ELR (cell line): ENCODE data around the gene DCANP1.
A peak's percentile ranks its signal among the peaks of the same experiment; 100 is the strongest.

Experiments used
- DNase-seq: peaks from one replicate; pipeline ENCODE4 v3.0.0-alpha.2; 2015; ENCODE audit warnings: low read depth

DCANP1 gene

GRCh38 chr5:135423146-135423845 lies 23.9 kb downstream of the DCANP1 start:
- DNase-seq = no peak

GRCh38 chr5:135422419-135422818 lies 24.7 kb downstream of the DCANP1 start:
- DNase-seq = no peak

DNA sequence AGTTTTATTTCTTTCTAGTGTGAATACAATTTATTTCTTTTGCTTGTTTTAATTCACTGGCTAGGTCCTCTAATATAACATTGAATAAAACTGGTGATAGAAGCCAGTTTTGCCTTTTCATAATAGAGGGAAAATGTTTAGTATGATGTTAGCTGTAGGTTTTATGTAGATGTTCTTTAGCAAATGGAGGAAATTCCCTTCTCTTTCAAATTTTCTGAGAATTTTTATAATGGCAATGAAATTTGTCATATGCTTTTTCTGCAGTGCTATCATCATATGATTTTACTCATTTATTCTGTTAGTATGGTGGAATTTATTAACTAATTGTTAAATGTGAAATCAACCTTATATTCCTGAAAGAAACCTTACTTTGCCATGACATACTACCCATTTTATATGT lies 30.1 kb downstream of the DCANP1 start:
- DNase-seq = no peak

DNA sequence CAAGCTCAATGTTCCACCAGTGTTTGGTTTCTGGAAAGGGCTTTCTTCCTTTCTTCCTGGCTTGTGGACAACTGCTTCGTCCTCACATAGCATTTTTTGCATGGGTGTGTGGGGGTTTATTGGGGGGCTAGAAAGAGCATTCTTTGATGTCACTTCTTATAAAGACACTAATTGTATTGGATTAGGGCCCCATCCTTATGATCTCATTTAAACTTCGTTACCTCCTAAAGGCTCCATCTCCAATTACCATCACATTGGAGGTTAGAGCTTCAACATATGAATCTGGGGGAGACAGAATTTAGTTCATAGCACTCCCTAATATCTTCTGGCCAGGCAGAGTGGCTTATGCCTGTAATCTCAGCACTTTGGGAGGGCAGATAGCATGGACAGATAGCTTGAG lies 42.1 kb downstream of the DCANP1 start:
- DNase-seq = no peak

- no peak for DNase-seq
These were observed 45.1 kb downstream of the DCANP1 start for GRCh38 chr5:135402031-135402430.

DNA sequence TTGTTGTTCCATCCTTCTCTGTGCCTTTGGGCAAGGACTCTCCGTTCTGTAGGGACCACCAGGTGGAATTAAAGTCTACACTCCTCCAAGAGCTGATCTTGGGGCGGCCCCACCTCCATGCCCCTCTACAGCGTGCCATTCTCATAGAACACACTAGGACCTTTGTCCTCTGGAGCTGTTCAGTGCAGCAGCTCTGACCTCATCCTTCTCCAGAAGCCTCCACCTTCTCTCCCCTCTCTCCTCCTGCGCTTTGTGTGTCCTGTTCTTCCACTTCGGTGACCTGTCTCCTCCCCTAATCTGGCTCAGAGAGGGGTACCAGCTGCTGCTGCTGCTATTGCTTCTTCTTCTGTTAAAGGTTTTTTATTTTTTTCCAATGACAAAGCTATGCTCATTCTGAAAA lies 46.3 kb downstream of the DCANP1 start:
- DNase-seq = no peak

GRCh38 chr5:135399794-135400542 lies 47.2 kb downstream of the DCANP1 start:
- no peak for DNase-seq

DNA sequence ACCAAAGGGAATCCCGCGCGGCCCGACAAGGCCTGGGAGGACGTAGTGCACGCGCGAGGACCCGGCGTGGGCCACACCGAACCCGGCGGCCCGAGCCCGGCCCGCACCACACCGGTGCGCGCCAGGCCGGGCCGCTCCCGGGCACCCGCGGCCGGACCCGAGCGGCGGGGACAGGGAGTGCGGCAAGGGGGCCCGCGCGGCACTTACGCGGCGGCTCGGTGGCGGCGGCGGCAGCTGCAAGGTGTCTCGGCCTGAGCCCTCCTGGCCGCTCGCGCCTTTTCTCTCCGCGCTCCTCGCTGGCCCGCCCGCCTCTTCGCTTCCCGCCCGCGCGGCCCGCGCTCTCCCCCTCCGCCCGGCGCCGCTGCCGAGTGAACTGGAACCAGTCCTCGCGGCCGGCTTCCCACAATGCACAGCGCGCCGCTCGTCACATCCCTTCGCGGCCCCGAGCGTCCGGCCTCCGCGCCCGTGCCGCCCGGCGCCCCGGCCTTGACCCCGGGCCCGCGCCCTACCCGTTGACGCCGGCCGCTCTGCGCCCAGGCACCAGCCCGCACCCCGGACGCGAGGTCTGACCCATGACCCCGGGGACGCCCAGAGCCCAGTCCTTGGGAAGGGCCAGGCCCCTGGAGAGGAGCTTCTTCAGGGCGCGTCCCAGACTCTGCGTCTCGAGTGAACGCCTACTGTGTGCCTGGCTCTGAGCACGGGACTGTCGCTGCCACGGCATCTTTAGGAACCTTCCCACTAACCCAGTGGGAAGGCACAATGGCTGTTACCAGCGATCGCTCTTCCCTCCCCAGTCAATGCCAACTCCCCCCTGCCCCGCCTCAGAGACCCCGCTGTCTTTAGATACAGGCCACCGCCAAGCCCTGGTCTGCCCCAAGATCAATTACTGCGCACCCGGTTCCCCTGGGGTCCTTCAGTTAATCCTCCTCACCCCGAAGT lies 48.0 kb downstream of the DCANP1 start, which contains the start of gene MACROH2A1:
TSS of gene MACROH2A1 (minus strand) at position 377 of the 939 bp plus-strand sequence. CDS start 10,138 bp downstream, outside the sequence.
- DNase-seq = peak; percentile 91

- DNase-seq = peak; percentile 55
These were observed 48.8 kb downstream of the DCANP1 start for GRCh38 chr5:135398160-135398854.

DNA sequence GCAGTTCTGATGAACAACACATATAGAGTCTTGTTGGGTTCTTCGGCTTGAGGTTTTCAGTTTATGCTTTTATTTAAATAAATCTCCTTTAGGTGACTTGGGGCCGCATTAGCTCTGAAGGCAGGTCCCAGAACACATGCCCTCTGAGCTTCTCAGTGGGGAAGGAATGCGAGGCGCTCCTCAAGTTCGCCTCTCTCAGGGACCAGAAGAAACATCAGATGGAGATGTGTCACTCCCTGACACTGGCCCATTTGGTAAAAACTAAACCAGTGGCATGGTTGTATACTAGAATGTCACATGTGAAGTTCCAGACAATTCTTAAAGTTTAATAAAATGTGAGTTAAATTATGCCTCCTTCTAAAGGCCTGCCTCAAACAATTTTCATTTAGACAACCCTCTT lies 50.1 kb downstream of the DCANP1 start:
- DNase-seq = no peak

DNA sequence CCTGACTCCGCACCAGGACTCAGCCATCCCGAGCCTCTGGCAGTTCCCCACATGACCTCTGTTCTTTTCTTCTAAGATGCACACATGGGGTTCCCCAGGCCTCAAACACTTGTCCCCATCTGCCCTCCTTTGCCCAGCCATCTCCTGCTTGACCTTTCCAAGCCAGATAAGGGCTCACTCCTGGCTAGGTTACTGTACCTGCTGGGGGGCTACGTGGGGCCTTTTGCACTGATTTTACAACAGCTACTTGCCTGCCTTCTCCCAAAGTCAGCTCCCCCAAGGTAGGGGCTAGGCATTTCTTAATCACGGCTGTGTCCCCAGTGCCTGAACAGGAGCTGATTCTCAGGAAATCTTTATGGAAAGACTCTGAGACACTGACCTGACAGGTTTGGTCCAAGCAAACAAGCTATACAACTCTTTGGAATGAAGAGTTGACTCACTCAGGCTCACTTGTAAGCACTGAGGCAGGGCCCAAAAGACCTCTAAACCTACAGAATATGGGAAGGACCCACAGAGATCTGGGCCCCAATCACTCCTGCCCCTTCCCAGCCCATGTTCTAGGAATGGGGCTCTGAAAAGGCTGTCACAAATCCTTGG lies 50.6 kb downstream of the DCANP1 start:
- no peak for DNase-seq

GRCh38 chr5:135395866-135396265 lies 51.3 kb downstream of the DCANP1 start:
- no peak for DNase-seq

GRCh38 chr5:135395451-135395850 lies 51.7 kb downstream of the DCANP1 start:
- no peak for DNase-seq
